HG03135 (cell line): ENCODE measurements around the gene DTD2.
"Not testable (repeated sequence)": the region's sequence is repeated elsewhere in the genome, so short reads cannot be mapped to it uniquely, and the experiment has no call there.

Source experiments
- ATAC-seq: cut with Tn5 transposase; IDR thresholded peaks from one replicate; pipeline ENCODE4 v1.9.1; 2021; ENCODE audit warnings: mild to moderate bottlenecking, moderate library complexity; ENCODE audit not compliant: unreplicated experiment

DTD2 gene

DNA sequence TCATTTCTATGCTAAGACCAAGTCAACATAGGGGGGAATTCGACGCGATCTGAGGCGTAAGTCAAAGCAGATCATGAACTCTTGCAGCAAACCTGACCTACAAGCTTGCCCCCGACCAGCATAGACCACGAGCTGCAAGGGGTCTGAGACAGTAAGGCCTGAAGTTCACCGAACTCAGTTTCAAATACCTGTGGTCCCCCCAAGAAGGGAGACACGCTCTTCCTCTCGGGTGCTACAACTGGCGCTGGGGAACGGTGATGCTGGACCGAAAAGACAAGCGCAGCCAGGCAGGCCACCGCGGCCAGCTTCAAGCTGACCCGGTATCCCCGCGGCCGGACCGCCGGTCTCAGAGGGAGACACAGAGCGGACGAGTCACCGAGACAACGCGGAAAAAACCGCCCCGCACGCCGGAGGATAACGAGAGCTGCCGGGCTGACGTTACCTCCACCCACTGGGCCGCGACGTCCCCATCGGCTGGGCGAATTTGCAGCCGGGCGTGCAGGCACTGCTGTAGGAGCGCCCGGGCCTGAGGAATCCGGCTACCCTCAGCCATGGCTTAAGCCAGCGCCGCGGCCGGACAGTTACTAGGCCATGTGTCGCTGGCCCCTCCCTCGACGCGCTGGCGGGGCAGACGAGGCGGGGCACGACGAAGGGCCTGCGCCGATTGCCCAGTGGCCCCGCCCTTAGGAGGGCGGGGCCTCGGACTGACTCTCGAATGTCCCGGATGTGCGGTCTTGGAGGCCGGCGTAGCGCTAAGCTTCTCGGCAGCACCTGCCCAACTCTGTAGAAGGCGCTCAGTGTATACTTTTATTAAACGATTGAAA, at the start of gene DTD2:
TSS of gene DTD2 (minus strand) at position 666 of the 824 bp plus-strand sequence. CDS start at position 553, 113 bp downstream.
- peak; percentile 99 for ATAC-seq

DNA sequence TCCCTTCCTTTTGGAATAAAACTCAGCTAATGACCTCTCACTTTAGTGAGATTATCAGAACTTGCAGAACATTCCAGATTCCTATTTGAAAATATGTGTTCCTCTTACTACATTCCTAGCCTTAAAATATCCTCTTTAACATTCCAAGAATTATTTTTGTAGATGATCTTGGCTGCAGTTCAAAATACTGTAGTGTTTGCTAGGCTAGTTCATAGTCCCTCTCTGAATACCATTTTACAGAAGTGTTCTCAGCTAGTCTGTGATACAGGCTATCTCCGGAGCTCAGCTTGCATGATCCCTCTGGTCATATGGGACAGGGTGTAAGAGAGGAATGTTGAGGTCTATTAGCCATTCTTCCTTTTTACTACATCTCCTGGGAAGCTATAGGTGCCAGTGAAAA, 48.1 kb upstream of the DTD2 start:
- ATAC-seq, result no peak

GRCh38 chr14:31501870-31502269, 44.6 kb upstream of the DTD2 start:
- no peak for ATAC-seq

GRCh38 chr14:31492759-31493498, 35.6 kb upstream of the DTD2 start:
- ATAC-seq, result no peak

DNA sequence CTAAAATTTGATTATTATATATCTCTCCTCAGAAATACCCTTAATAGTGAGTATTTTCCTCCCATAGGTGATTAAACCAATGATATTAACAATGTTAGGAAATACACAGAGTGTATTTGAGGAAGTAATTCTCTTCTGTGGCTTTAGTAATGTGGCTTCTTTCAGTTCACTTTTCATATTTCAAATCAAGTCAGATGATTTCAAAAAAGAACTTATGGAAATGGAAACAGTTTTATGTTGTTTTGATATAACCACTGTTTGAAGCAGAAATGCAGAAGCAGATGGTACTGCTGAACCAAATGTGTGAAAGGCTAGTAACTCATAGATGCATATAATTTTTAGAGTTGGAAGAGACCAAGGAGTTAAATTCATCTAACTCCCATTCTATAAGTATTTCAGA, 32.4 kb upstream of the DTD2 start:
- no peak for ATAC-seq

- ATAC-seq, result no peak
These were observed 30.6 kb upstream of the DTD2 start, which contains the start of gene GPR33 for GRCh38 chr14:31487886-31488285. Gene GPR33 (minus strand): TSS chr14:31488039. CDS start chr14:31483965, 4,074 bp downstream.

DNA sequence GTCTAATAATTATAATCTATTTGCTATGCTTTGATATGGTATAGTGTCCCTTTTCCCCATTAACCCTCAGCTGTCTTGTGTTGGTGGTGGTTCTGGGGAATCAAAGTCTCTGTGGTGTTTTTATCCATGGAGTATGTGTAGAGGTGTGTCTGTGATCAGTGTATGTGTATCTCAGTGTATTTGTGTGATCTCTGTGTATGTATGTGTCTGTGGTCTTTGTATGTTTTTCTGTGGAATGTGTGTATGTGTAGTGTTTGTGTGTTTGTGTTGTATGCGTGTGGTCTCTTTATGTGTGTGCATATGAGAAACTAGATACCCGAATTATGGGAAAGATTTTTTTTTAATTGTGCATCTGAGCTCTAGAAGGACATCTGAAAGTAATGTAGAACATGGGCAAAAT, 29.5 kb upstream of the DTD2 start:
- no peak for ATAC-seq

GRCh38 chr14:31484754-31485153, 27.4 kb upstream of the DTD2 start:
- ATAC-seq, result no peak

DNA sequence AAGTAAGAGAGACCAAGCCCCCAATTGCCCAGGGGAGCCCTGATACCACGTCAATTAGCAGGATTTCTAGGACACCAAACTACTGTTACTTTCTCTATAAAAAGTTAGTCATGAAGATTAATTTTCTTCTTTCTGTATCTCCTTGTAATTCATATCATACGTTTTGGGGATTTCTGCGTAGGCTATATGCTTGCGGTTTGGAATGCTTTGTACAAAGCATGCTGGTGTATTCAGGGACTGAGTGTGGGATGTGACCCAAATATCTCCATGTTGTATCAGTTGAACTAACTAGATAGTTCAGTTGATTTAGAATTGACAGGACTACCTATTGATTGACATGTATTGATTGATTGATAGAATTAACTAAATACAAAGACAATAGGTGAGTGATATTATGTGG, 22.9 kb upstream of the DTD2 start:
- ATAC-seq, result no peak

DNA sequence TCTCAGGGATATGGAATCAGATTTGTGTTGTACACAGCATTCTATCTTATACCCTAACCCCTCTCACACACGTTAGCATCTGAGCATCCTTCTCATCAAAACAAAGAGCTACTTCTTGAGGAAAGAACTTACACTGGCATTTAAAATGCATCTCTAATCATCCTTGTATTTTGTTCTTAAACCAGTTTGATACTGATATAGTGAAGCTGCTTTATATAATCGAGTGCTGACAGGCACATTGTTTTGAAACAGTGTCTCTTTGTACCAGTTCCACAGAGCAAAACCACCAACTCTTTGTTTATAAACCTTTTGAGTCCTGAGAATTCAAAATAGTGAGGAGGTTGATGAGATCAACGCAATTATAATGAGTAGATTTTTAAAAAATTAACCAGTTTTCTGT, 21.7 kb upstream of the DTD2 start:
- ATAC-seq, result no peak

- ATAC-seq, result no peak
These were observed 19.9 kb upstream of the DTD2 start for GRCh38 chr14:31477248-31477647.

GRCh38 chr14:31476131-31476866, 19.0 kb upstream of the DTD2 start:
- ATAC-seq, result no peak

DNA sequence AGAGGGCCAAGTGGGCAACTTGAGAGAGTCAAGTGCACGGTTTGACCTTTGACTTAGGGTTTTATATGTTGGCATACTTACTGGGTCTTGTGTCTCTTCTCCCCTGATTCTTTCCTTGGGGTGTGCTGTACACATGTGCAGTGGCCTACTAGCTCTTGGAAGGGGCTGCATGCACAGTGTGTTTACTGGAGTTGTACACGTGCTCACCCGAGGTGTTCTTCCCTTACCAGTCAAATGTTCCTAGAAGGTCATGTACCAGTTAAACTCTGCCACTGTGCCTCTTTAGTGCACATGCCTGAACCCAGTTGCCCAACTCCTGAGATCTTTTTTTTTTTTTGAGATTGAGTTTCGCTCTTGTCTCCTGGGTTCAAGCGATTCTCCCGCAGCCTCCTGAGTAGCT, 9.2 kb upstream of the DTD2 start:
- ATAC-seq, result no peak

DNA sequence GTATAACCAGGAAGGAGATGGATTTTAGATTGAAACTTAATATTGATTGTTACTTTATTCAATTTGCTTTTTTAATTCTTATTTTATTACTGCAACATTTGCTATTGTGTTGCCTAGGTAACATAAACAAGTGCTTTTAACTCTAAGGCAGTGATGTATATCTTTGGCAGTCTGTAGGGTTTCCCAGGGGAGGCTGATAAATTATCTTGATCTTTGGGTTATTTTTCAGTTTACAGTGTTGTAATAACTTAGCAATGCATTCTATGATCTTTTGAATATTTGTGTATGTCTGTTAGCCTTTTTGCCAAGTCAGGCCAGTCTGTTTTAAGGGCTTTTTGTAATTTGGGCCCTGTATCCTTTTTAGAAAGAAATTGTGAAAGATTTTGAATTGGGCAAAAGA, 7.8 kb upstream of the DTD2 start:
- no peak for ATAC-seq

GRCh38 chr14:31462450-31462849, 5.1 kb upstream of the DTD2 start:
- not testable (repeated sequence) for ATAC-seq

DNA sequence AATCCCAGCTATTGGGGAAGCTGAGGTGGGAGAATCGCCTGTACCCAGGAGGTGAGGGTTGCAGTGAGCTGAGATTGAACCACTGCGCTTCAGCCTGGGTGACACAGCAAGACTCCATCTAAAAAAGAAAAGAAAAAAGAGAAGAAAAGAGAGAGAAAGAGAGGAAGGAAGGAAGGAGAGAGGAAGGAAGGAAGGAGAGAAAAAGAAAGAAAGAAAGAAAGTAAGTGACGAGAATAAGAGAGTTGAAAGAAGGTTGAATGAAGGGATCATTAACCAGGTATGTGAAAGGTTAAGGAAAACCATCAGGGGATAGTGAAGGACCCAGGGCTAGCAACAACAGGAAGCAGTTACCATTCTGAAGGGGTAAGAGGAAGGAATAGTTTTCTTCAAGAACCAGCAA, 4.2 kb upstream of the DTD2 start:
- ATAC-seq, result no peak

GRCh38 chr14:31457665-31458659, 656 bp upstream of the DTD2 start:
- ATAC-seq, result no peak

GRCh38 chr14:31449971-31450610, 7.2 kb downstream of the DTD2 start:
- no peak for ATAC-seq

DNA sequence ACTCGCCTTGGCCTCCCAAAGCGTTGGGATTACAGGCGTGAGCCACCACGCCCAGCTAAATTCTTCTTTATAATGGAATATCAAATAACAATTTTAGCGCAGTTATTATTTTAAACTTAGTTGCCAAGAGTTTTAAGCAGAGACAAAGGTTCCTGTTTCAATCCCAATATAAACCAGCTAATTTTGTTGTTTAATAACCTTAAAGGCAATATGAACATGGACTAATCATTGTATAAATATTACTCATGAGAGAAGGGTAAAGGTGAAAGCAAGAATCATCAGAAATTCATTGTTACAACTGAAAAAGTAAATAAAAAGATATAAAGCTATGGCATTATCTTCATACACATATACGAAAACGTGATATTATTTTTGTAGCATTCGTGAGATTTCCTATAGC, 8.2 kb downstream of the DTD2 start:
- no peak for ATAC-seq

GRCh38 chr14:31445703-31446102, 11.6 kb downstream of the DTD2 start:
- ATAC-seq, result no peak
